Measurements from ENCODE around the gene GREM1.

GREM1 gene

GRCh38 chr15:32717426-32718226 lies at the start of gene GREM1:
Gene GREM1, plus strand, starts transcription at chr15:32718004. Its CDS starts 12,687 bp downstream, at chr15:32730691.
- DNase-seq (ENCODE audit: extremely low read depth in 1 of 2, low read depth in 1 of 2), result no peak

GRCh38 chr15:32668942-32669341 lies 48.9 kb upstream of the GREM1 start:
- DNase-seq (ENCODE audit: extremely low read depth in 1 of 2, low read depth in 1 of 2), result no peak

- DNase-seq (ENCODE audit: extremely low read depth in 1 of 2, low read depth in 1 of 2), result no peak
Observed at GRCh38 chr15:32669896-32670611, 47.8 kb upstream of the GREM1 start.

- no peak for DNase-seq (ENCODE audit: extremely low read depth in 1 of 2, low read depth in 1 of 2)
Observed at GRCh38 chr15:32670623-32671022, 47.2 kb upstream of the GREM1 start.

GRCh38 chr15:32671339-32672325 lies 46.2 kb upstream of the GREM1 start:
- no peak for DNase-seq (ENCODE audit: extremely low read depth in 1 of 2, low read depth in 1 of 2)

GRCh38 chr15:32674681-32675080 lies 43.1 kb upstream of the GREM1 start:
- no peak for DNase-seq (ENCODE audit: extremely low read depth in 1 of 2, low read depth in 1 of 2)

- DNase-seq (ENCODE audit: extremely low read depth in 1 of 2, low read depth in 1 of 2), result no peak
Observed at GRCh38 chr15:32675466-32675865, 42.3 kb upstream of the GREM1 start.

- no peak for DNase-seq (ENCODE audit: extremely low read depth in 1 of 2, low read depth in 1 of 2)
Observed at GRCh38 chr15:32676169-32676568, 41.6 kb upstream of the GREM1 start.

- no peak for DNase-seq (ENCODE audit: extremely low read depth in 1 of 2, low read depth in 1 of 2)
Observed at GRCh38 chr15:32677238-32677750, 40.5 kb upstream of the GREM1 start.

GRCh38 chr15:32679298-32679690 lies 38.5 kb upstream of the GREM1 start:
- no peak for DNase-seq (ENCODE audit: extremely low read depth in 1 of 2, low read depth in 1 of 2)

GRCh38 chr15:32682569-32682968 lies 35.2 kb upstream of the GREM1 start:
- no peak for DNase-seq (ENCODE audit: extremely low read depth in 1 of 2, low read depth in 1 of 2)

GRCh38 chr15:32682977-32683630 lies 34.7 kb upstream of the GREM1 start:
- DNase-seq (ENCODE audit: extremely low read depth in 1 of 2, low read depth in 1 of 2), result no peak

- DNase-seq (ENCODE audit: extremely low read depth in 1 of 2, low read depth in 1 of 2), result no peak
Observed at GRCh38 chr15:32683906-32684584, 33.8 kb upstream of the GREM1 start.

GRCh38 chr15:32685576-32685975 lies 32.2 kb upstream of the GREM1 start:
- DNase-seq (ENCODE audit: extremely low read depth in 1 of 2, low read depth in 1 of 2), result no peak

- DNase-seq (ENCODE audit: extremely low read depth in 1 of 2, low read depth in 1 of 2), result no peak
Observed at GRCh38 chr15:32687556-32687955, 30.2 kb upstream of the GREM1 start.

- DNase-seq (ENCODE audit: extremely low read depth in 1 of 2, low read depth in 1 of 2), result no peak
Observed at GRCh38 chr15:32688151-32688639, 29.6 kb upstream of the GREM1 start.

GRCh38 chr15:32690941-32691688 lies 26.7 kb upstream of the GREM1 start:
- no peak for DNase-seq (ENCODE audit: extremely low read depth in 1 of 2, low read depth in 1 of 2)

GRCh38 chr15:32691689-32692038 lies 26.1 kb upstream of the GREM1 start:
- no peak for DNase-seq (ENCODE audit: extremely low read depth in 1 of 2, low read depth in 1 of 2)

GRCh38 chr15:32692286-32692685 lies 25.5 kb upstream of the GREM1 start:
- DNase-seq (ENCODE audit: extremely low read depth in 1 of 2, low read depth in 1 of 2), result no peak

Data from activated CD8-positive, alpha-beta memory T cell treated with anti-CD3 and anti-CD28 coated beads for 1 hour (primary cell).